Erythroblast (primary cell): ENCODE measurements around the gene SUSD6.

Experiments
- GATA1 ChIP-seq: IDR thresholded peaks from 2 replicates; pipeline ENCODE4 v1.6.1; 2011; ENCODE audit warnings: low read depth, mild to moderate bottlenecking, control low read depth, low read length, moderate library complexity
- POLR2A ChIP-seq: IDR thresholded peaks from 2 replicates; pipeline ENCODE4 v1.6.1; 2011; ENCODE audit warnings: mild to moderate bottlenecking, low read length

GRCh38 chr14:69705706-69706105 lies 94.3 kb downstream of the SUSD6 start:
- no peak for TF ChIP-seq POLR2A
- no peak for TF ChIP-seq GATA1
